BJ (cell line): ENCODE measurements around the gene PARVA. TPM values are rescaled to one million over a fixed set of nuclear protein-coding genes. Genes with fewer than 3 reads are reported as not detected.

Source experiments
- CTCF ChIA-PET: fragments of 350-600 bp; formaldehyde crosslinking; extraction: SDS; loops from one replicate; lab custom pipeline; 2021; ENCODE audit warnings: antibody characterized with exemption, inconsistent platforms; lab: Yijun Ruan, JAX
- POLR2A ChIA-PET: fragments of 300-600 bp; sonication (Branson Sonifier 250); formaldehyde crosslinking; extraction: SDS; loops from one replicate; lab custom pipeline; 2021; ENCODE audit warnings: antibody characterized with exemption; lab: Charles Lee
- DNase-seq: peaks from one replicate; pipeline ENCODE4 v3.0.0-alpha.2; 2011; ENCODE audit warnings: low read depth
- H3K27me3 ChIP-seq: 2 replicates; pipeline ENCODE4 v1.6.0; 2011; ENCODE audit warnings: low read length; ENCODE audit not compliant: control insufficient read depth, insufficient read depth
- H3K36me3 ChIP-seq: 2 replicates; pipeline ENCODE4 v1.5.1; 2011; ENCODE audit warnings: low read length; ENCODE audit not compliant: control insufficient read depth, insufficient read depth
- H3K4me3 ChIP-seq: 2 replicates; pipeline ENCODE4 v1.5.1; 2011; ENCODE audit warnings: low read depth, mild to moderate bottlenecking, control low read depth, low read length
- CTCF ChIP-seq: IDR thresholded peaks from 2 replicates; pipeline ENCODE4 v1.5.1; 2011; ENCODE audit warnings: low read depth, mild to moderate bottlenecking, control low read depth, inconsistent platforms, low read length, moderate library complexity; ENCODE audit not compliant: insufficient read depth
- polyA plus RNA-seq: library from polyadenylated mRNA; depleted of rRNA; stranded (reverse); fragments of >200 nt; gene quantifications from 2 replicates; pipeline ENCODE4 v1.2.3, GENCODE V29; 2011

Gene PARVA
- polyA plus RNA-seq, 1 experiment: 143 TPM

DNA sequence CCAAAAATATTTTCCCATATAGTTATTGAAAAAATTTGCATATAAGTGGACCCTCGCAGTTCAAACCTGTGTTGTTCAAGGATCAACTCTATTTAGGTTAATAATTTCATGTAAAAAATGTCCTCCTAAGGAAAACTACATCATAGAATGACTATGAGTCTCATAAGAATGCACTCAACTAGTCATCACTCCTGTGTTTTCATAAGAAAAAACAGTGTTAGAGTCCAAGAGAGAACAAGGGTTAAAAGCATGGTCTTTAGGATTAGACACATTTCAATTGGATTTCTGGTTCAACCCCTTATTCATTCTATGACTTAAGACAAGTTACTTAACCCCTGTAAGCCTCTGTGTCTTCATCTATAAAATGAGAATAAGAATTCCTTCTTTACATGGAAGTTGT, 5.1 kb downstream of the PARVA start:
- TF ChIP-seq CTCF: no peak
- Histone ChIP-seq H3K4me3 (no peak overlapping the region), H3K27me3 (no peaks in the 10 kb centered on the region), H3K36me3 (0 out of 2 replicates have a peak, but pooled peaks cover 2% of the 10 kb centered on the region)
- POLR2A ChIA-PET: no interaction called here
- DNase-seq: no peak
- CTCF ChIA-PET: no interaction called here

GRCh38 chr11:12386309-12386708, 8.9 kb downstream of the PARVA start:
- TF ChIP-seq CTCF: no peak
- POLR2A ChIA-PET: no interaction called here
- DNase-seq: no peak
- CTCF ChIA-PET: interaction anchor here (1.6 to 1.7 kb wide), 3 partner anchors 12 to 528 kb away, joined by 3 to 4 read pairs (median 4); no protein-coding TSS in a partner anchor
- H3K4me3 ChIP-seq: no peak overlapping the region
- H3K36me3 ChIP-seq: no peaks in the 10 kb centered on the region
- no peaks in the 10 kb centered on the region for H3K27me3 ChIP-seq

DNA sequence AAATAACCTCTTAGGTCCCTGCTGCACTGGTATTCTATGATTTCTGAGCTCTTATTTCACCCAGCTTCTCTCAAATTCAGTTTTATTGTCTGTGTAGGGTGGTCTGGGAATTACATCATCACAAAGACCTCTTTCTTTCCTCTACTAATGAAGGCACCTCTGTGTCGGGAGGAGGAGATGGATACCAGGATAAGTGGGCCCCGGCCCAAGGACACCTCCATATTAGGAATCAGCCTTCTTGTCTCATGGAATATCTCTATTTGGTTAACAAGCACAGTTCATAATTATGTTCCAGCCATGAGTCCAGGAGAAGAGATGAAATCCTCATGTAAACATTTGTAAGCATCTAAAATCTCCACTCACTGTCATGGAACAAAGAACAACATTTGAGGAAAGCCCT, 9.4 kb downstream of the PARVA start:
- Histone ChIP-seq H3K27me3 (no peaks in the 10 kb centered on the region), H3K4me3 (no peak overlapping the region), H3K36me3 (no peaks in the 10 kb centered on the region)
- no peak for DNase-seq
- no peak for TF ChIP-seq CTCF
- ChIA-PET POLR2A (no interaction called here), CTCF (interaction anchor here (1.6 kb wide), 1 partner anchor 11 kb away, joined by 4 read pairs; no protein-coding TSS in a partner anchor)

GRCh38 chr11:12388173-12388572, 10.8 kb downstream of the PARVA start:
- POLR2A ChIA-PET: interaction anchor here (1.0 kb wide), 1 partner anchor 11 kb away, joined by 6 read pairs; the partner anchor contains the start of gene PARVA
- CTCF ChIA-PET: interaction anchor here (1.1 to 1.8 kb wide), 3 partner anchors 8 to 23 kb away, joined by 4 to 5 read pairs (median 4); no protein-coding TSS in a partner anchor
- H3K4me3 ChIP-seq: no peak overlapping the region
- TF ChIP-seq CTCF: no peak
- H3K27me3 ChIP-seq: no peaks in the 10 kb centered on the region
- no peak for DNase-seq
- no peaks in the 10 kb centered on the region for H3K36me3 ChIP-seq

DNA sequence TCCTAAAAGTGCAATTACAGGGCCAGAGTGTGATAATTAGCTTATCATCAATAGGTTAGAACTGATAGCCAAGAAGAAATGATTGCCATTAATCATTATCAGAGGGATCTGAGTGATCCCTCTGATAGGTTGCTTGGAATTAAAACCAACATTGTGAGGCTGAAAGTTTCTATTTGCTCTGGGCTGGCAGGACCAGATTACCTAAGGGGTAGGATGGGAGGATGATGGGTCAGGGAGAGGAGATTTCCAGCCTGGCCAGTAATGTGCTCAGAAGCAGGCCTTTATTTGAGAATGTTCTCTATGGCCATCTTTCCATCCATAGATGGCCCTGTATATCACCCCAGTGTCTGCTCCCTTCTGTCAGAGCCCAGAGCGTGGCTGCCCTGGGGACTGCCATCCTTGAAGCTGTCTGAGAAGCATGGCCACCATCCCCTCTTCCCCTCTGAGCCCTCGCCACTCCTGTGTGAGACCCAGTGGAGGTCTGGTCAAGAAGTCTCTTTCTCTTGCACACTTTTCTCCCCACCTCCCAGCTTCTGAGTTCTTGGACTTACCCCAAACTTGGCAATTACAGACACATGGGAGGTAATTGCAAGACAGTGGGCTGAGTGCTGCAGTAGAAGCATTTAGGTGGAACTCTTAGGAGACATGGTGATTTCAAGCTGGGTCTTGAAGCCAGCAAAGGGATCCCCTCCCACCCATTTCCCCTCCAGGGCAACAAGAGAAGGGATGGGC, 11.7 kb downstream of the PARVA start:
- no peak for TF ChIP-seq CTCF
- H3K36me3 ChIP-seq: no peaks in the 10 kb centered on the region
- DNase-seq: no peak
- H3K4me3 ChIP-seq: no peak overlapping the region
- CTCF ChIA-PET: interaction anchor here (1.4 to 1.8 kb wide), 4 partner anchors 9 to 22 kb away, joined by 4 to 5 read pairs (median 4); partner anchors contain the start of gene PARVA
- POLR2A ChIA-PET: no interaction called here
- H3K27me3 ChIP-seq: no peaks in the 10 kb centered on the region
